ENCODE results near the gene ZNF560. TPM values are rescaled to one million over a fixed set of nuclear protein-coding genes. Genes with fewer than 3 reads are reported as not detected.
"Not testable (repeated sequence)": the region's sequence is repeated elsewhere in the genome, so short reads cannot be mapped to it uniquely, and the experiment has no call there.

ZNF560 gene
- not detected for total RNA-seq
- not detected for polyA plus RNA-seq

- 8 to 35% methylated on average over 44 of the region's 44 CpGs for WGBS, 2 donors
- no peak for DNase-seq
- TF ChIP-seq EP300 (IDR thresholded peaks at IDR 0.05) (no peak), POLR2AphosphoS5 (IDR thresholded peaks at IDR 0.05) (no peak), POLR2A (IDR thresholded peaks at IDR 0.05) (no peak)
- TF ChIP-seq, protein P1, sequence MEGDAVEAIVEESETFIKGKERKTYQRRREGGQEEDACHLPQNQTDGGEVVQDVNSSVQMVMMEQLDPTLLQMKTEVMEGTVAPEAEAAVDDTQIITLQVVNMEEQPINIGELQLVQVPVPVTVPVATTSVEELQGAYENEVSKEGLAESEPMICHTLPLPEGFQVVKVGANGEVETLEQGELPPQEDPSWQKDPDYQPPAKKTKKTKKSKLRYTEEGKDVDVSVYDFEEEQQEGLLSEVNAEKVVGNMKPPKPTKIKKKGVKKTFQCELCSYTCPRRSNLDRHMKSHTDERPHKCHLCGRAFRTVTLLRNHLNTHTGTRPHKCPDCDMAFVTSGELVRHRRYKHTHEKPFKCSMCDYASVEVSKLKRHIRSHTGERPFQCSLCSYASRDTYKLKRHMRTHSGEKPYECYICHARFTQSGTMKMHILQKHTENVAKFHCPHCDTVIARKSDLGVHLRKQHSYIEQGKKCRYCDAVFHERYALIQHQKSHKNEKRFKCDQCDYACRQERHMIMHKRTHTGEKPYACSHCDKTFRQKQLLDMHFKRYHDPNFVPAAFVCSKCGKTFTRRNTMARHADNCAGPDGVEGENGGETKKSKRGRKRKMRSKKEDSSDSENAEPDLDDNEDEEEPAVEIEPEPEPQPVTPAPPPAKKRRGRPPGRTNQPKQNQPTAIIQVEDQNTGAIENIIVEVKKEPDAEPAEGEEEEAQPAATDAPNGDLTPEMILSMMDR (IDR thresholded peaks at IDR 0.05) = no peak
- Histone ChIP-seq H3K27me3 (peaks cover 0 to 26% (median 6%) of the 10 kb centered on the region in 3 donors), H3K4me3 (no peak within 1 kb of the TSS), H3K27ac (no peak within 1 kb of the TSS), H3K9me3 (peaks cover 8 to 42% (median 31%) of the 10 kb centered on the region in 4 donors), H3K36me3 (no peaks in the 10 kb centered on the region), H3K4me1 (no peaks in the 10 kb centered on the region)
- intact Hi-C loops (cut with DNase I) = no loop called here
Measured at GRCh38 chr19:9498183-9498902, at the start of gene ZNF560. Gene ZNF560, minus strand, starts transcription at chr19:9498616. Its CDS starts 23,303 bp downstream, at chr19:9475313.

GRCh38 chr19:9547870-9548269, 49.5 kb upstream of the ZNF560 start:
- Histone ChIP-seq H3K27ac (no peak overlapping the region), H3K4me1 (no peaks in the 10 kb centered on the region), H3K36me3 (no peaks in the 10 kb centered on the region), H3K9me3 (peaks cover 0 to 31% (median 0%) of the 10 kb centered on the region in 4 donors), H3K27me3 (no peaks in the 10 kb centered on the region), H3K4me3 (no peak overlapping the region)
- TF ChIP-seq, protein P1 (IDR thresholded peaks at IDR 0.05) = no peak
- TF ChIP-seq POLR2AphosphoS5 (IDR thresholded peaks at IDR 0.05) = no peak
- TF ChIP-seq POLR2A (IDR thresholded peaks at IDR 0.05) = no peak
- TF ChIP-seq EP300 (IDR thresholded peaks at IDR 0.05) = no peak
- 93 to 95% methylated on average over 11 of the region's 11 CpGs for WGBS, 2 donors
- no peak for DNase-seq
- intact Hi-C loops (cut with DNase I) = no loop called here

GRCh38 chr19:9541281-9541680, 42.9 kb upstream of the ZNF560 start:
- H3K27me3 ChIP-seq; H3K9me3 ChIP-seq; H3K27ac ChIP-seq; DNase-seq; intact Hi-C loops (cut with DNase I); H3K4me3 ChIP-seq; H3K36me3 ChIP-seq: not testable (repeated sequence)
- peaks cover 0 to 18% (median 10%) of the 10 kb centered on the region in 4 donors for H3K4me1 ChIP-seq
- WGBS, 2 donors = 91 to 92% methylated on average over 12 of the region's 12 CpGs

DNA sequence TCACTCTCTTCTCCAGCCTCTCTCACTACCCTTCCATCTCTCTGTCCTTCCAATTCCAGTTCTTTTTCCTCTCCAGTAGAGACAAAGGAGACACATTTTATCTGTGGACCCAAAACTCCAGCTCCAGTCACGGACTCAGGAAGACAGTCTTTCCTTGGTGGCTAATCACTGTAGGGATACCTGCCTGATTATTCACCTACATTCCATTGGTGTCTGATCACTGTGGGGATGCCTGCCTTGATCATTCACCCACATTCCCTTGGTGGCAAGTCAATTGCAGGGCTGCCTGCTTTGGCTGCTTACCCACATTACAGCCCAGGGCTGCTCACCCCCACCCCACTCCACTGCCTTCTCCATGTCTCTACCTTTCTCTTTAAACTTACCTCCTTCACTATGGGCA, 41.5 kb upstream of the ZNF560 start:
- H3K27me3 ChIP-seq, DNase-seq, H3K9me3 ChIP-seq, H3K4me3 ChIP-seq, H3K27ac ChIP-seq: not testable (repeated sequence)
- intact Hi-C loops (cut with DNase I) = loop anchor here (5.0 kb wide), 6 partner anchors 42 to 403 kb away; partner anchors contain the start of genes ZNF121, ZNF266, ZNF559 and ZNF699
- Histone ChIP-seq H3K4me1 (peaks cover 0 to 18% (median 10%) of the 10 kb centered on the region in 4 donors), H3K36me3 (peaks cover 6 to 20% (median 14%) of the 10 kb centered on the region in 4 donors)
- WGBS, 2 donors = 94 to 95% methylated on average over 1 of the region's 1 CpG

- peaks cover 0 to 18% (median 10%) of the 10 kb centered on the region in 4 donors for H3K4me1 ChIP-seq
- intact Hi-C loops (cut with DNase I) = loop anchor here (5.0 kb wide), 6 partner anchors 43 to 402 kb away; partner anchors contain the start of genes ZNF121, ZNF266, ZNF559 and ZNF699
- H3K4me3 ChIP-seq = peak overlapping the region in 3 of 4 donors; percentile 67 to 76 (median 76)
- H3K27me3 ChIP-seq, DNase-seq: not testable (repeated sequence)
- peaks cover 13 to 27% (median 21%) of the 10 kb centered on the region in 4 donors for H3K36me3 ChIP-seq
- H3K27ac ChIP-seq = peak overlapping the region; percentile 91 to 95 (median 92)
- 76 to 84% methylated on average over 6 of the region's 6 CpGs for WGBS, 2 donors
- H3K9me3 ChIP-seq = peaks cover 0 to 13% (median 3%) of the 10 kb centered on the region in 4 donors
Measured at GRCh38 chr19:9539201-9539600, 40.8 kb upstream of the ZNF560 start.

- peak; percentile 63 to 79 (median 76) for TF ChIP-seq POLR2AphosphoS5 (IDR thresholded peaks at IDR 0.05)
- TF ChIP-seq, protein P1 (IDR thresholded peaks at IDR 0.05) = no peak
- TF ChIP-seq EP300 (IDR thresholded peaks at IDR 0.05) = no peak
- peak in 1 of 2 donors; percentile 5 for TF ChIP-seq POLR2A (IDR thresholded peaks at IDR 0.05)
- peak; percentile 93 for DNase-seq
- Histone ChIP-seq H3K4me1 (peaks cover 0 to 18% (median 10%) of the 10 kb centered on the region in 4 donors), H3K4me3 (peak within 1 kb of the TSS; percentile 54 to 76 (median 72)), H3K36me3 (peaks cover 20 to 35% (median 29%) of the 10 kb centered on the region in 4 donors), H3K9me3 (peaks cover 0 to 18% (median 6%) of the 10 kb centered on the region in 4 donors), H3K27ac (peak within 1 kb of the TSS; percentile 91 to 95 (median 92)), H3K27me3 (no peaks in the 10 kb centered on the region)
- WGBS, 2 donors = 3% methylated on average over 49 of the region's 49 CpGs
- intact Hi-C loops (cut with DNase I) = loop anchor here (5.0 kb wide), 6 partner anchors 44 to 401 kb away; partner anchors contain the start of genes ZNF121, ZNF266, ZNF559 and ZNF699
Measured at GRCh38 chr19:9538183-9539058, 40.0 kb upstream of the ZNF560 start, which contains the start of gene ZNF426. Gene ZNF426, minus strand, starts transcription at chr19:9538645. Its CDS starts 2,413 bp downstream, at chr19:9536232.
